Spleen (tissue), 7 donors: ENCODE measurements around the gene BACH2.

ENCODE experiments used
- CTCF ChIP-seq, 11 experiments: fragments of 200-600 bp in 7 of 11; fragments of 450-650 bp in 4 of 11; sonication (generic) in 4 of 11; IDR thresholded peaks in 8 of 11; conservative IDR thresholded peaks in 3 of 11; 1 replicate in 7 of 11; 2 replicates in 4 of 11; pipeline versions ENCODE4 v1.4.0 to v1.8.0; 2016 to 2021; ENCODE audit warnings: antibody characterized with exemption in 11 of 11, inconsistent platforms in 4 of 11, mild to moderate bottlenecking in 1 of 11
- POLR2A ChIP-seq, 3 donors: fragments of 450-650 bp; IDR thresholded peaks; one replicate each; pipeline ENCODE4 v1.5.1; 2017; ENCODE audit warnings: antibody characterized with exemption in 3 of 3, mild to moderate bottlenecking in 1 of 3
- POLR2AphosphoS5 ChIP-seq, 3 donors: sonication (generic); formaldehyde crosslinking; IDR thresholded peaks; one replicate each; pipeline ENCODE4 v1.5.1; 2017; ENCODE audit warnings: antibody characterized with exemption in 3 of 3
- donor health status: DM: no; HTN: no; CAD: no; lungs with moderate emphysema.
- donor health status: DM: no; HTN: no; CAD: no.
- donor health status: DM: no; HTN: no; CAD: no.

- TF ChIP-seq CTCF (IDR thresholded peaks at IDR 0.05 in 8 of 11, conservative IDR thresholded peaks at IDR 0.05 in 3 of 11) = no peak
- TF ChIP-seq POLR2A (IDR thresholded peaks at IDR 0.05) = no peak
- no peak for TF ChIP-seq POLR2AphosphoS5 (IDR thresholded peaks at IDR 0.05)
These were observed 344.5 kb downstream of the BACH2 start for GRCh38 chr6:89952105-89952671.
